ENCODE results near the gene ZNF670.

ZNF670 gene

DNA sequence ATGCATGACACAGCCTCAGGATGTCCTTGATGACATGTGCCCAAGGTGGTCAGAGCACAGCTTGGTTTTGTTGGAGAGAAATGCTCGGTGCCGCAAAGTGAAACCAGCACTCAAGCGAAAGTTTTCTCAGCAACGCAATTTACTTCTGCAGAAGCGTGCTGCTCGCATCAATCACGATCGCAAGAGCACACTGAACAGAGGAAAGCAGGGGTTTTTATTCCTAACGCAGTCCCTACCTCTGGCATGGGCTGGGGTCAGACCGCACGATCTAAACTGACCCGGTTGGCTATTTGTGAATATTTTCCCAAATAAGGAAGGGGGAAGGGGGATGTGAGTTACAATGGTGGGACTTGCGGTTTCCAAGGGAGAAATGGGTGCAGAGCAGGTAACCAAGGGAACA lies 26.4 kb upstream of the ZNF670 start:
- no peak for DNase-seq (ENCODE audit: low read depth in 1 of 2, low spot score in 1 of 2)

DNA sequence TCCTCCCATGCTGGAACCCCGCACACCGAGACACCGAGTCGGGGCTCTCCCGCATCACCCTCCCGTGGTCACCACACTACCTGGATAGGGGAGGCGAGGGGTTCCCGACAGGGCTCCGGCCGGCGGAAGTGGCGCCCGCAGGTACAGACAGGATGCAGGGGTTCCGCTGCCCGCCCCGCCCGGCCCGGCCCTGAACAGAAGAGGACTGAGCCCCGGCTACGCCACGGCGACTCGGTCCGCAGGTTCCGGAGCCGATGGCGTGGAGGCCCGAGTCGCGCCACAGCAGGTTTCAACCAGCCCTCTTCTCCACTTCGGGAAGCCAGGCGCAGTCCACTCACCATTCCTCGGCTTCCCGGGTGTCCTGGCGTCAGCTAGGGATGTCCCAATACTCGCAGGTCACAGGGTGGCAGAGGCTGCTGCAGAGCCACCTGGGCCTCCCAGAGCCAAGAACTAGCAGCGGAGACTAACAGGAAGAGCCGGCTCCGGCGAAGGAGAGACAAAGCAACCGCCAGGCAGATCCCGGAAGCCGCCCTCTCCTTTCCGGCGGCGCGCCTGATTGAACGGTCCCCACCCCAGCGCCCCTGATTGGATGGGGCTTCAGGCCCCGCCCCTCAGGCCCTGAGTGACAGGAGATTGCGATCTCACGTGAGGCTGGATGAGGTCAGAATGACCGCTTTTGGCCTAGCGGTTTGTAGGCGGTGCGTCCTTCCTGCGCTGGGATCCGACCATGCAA lies 25.4 kb upstream of the ZNF670 start, which contains the start of gene ZNF669:
TSS of gene ZNF669 (minus strand) at position 498 of the 733 bp plus-strand sequence. CDS start at position 341, 157 bp downstream.
- peak; percentile 77 to 84 for DNase-seq (ENCODE audit: low read depth in 1 of 2, low spot score in 1 of 2)

DNA sequence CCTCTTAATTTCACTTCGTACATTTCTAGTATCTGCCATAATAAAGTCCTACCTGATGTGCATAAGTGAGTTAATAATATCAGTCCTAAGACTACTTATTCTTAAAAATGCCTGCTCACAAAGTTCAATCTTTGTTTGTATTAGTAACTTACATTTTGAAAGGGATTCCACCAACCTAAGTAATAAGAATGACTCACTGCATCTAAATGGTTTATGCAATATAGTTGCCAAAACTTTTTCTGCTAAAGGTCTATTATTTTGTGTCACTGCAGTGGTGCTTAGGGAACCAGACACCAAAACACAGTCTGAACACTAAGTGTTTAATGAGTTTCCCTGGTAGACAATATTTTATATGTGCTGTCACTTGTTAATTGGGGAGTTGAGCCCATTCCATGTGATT lies 23.8 kb upstream of the ZNF670 start:
- DNase-seq (ENCODE audit: low read depth in 1 of 2, low spot score in 1 of 2): no peak

DNA sequence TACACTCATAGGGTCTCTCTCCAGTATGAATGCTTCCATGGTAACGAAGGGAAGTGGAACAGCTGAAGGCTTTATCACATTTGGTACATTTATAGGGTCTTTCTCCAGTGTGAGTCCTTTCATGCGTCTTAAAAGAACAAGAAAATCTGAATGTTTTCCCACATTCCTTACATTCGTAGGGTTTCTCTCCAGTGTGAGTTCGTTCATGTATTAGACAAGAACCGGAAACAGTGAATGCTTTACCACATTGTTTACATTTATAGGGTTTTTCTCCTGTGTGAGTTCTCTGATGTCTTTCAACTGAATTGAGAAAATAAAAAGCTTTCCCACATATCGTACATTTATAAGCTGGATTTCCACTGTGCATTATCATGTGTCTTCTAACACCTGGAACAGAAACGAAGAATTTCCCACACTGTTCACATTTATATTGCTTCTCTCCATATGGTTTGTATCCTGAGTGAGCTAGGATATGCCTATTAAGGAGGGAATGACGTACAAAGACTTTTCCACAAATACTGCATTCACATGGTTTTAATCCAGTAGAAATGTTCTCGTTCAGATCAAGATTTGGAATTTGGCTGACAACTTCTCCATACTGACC lies 22.2 kb upstream of the ZNF670 start:
- no peak for DNase-seq (ENCODE audit: low read depth in 1 of 2, low spot score in 1 of 2)

DNA sequence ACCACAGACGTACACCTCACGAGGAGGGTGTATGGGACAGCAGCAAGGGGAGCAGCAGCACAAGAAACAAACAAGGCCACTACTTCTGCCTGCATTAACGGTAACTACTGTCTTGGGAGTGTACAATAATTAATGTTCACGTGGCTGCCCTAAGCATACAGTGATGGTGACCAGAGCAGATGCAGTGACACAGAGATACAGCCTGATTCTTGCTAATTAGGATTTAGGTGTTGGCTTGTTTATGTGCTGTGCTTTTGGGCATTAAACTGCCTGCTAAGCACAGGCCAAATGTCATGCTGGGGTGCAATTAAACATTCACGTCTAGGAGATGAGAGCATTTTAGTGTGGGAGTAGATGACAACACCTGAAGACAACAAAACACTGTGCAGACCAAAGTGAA lies 18.3 kb upstream of the ZNF670 start:
- DNase-seq (ENCODE audit: low read depth in 1 of 2, low spot score in 1 of 2): no peak

DNA sequence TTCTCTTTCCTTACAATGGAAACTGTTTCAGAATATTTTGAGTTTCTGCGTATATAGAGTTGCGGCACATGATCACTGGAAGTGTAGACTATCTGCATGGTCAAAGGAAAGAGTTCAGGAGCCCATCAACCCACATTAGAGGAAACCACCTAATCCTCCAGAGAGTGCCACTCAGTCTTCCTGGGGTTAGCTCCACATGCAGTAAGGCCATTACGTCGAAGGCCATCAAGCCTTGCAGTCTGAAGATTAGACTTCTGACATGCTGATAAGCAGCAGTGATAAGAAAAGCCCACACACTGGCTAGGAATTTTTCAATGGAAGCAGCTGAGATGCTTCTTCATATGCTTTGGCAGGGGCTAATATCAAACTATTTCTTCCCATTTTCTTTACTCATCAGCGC lies 17.9 kb upstream of the ZNF670 start:
- no peak for DNase-seq (ENCODE audit: low read depth in 1 of 2, low spot score in 1 of 2)

DNA sequence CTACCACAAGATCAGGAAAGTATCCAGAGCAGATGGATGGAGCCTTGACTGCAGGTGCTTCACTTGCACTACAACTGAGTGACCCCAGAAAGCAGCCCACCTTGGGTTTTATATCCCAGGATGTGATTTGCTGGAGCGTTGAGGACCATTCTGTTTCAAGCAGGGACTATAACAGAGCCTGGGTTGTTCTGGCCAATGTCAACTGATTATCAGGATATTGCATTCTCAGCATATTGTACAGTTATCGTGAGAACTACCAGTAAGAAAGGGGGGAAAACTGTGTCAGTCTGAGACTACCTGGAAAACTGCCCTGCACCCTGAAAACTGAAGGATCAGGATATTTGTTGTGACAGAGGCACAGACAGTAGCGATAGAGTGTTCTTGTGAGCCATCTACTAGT lies 17.5 kb upstream of the ZNF670 start:
- no peak for DNase-seq (ENCODE audit: low read depth in 1 of 2, low spot score in 1 of 2)

DNA sequence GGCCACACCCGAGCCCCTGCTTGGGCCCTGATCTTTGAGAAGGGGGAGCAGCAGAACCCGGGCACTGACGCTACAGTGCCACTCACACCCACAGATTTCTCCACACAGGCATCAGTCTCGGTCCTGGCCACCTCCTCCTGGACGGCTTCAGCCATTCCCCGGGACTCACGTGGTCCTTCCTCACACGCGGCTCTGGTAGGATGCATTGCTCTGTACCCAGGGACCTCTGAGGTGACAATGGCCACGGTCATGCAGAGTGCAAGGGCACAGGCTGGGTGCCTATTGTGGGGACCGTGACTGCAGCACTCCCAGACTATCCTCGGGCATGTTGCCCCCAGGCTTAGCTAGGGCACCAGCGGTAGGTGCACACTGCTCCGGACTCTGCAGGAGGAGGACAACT lies 11.8 kb upstream of the ZNF670 start:
- no peak for DNase-seq (ENCODE audit: low read depth in 1 of 2, low spot score in 1 of 2)

DNA sequence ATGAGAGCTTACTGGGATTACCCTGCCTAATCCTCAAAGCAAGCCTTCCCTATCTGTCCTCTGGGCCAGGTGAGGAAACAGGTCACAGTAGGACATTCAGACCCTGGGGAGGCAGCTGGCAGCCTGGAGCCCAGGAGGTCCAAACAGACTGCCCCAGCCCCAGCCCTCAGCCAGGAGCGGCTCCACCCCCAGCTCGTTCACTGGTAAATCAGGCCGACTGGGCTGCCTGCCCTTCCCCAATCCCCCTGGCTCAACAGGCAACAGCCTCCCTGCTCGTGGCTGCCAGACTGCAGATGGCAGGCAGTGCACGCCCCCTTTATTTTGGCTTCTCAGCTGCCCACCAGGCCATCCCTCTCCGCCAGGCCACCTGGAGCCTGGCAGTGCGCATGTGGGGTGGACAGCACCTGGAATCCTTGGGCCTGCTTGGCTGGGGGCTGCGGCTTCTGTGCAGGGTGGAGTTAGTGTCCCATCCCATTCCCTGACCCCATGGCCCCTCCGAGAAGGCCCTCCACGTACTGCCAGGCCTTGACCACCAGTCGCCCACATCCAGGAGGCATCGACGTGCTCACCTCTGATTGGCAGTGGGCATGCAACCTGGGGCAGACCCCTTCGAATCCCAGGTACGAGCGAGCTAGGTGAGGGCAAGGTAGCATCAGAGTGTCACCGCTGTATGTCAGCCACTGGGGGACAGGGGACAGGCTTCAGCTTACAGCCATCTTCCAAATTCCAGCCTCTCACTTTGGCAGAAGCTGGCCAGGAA lies 11.2 kb upstream of the ZNF670 start:
- DNase-seq (ENCODE audit: low read depth in 1 of 2, low spot score in 1 of 2): no peak

DNA sequence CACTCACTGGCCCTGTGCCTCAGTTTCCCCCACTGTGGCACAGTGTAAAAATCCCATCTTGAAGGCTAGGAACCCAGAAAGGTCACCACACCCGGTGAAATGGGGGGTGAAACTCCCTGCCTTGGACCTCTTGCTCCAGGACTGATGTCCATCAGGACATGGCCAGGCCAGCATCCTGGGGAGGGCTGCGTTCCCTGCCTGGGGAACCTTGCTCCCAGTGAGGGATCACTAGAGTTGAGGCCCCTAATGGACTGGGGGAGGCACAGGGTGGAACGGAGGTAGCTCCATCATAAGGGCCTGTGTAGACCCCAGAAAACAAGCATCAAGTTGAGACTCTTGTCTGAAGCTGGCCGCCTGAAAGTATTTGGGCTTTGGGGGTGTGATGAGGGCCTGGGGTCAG lies 10.4 kb upstream of the ZNF670 start:
- no peak for DNase-seq (ENCODE audit: low read depth in 1 of 2, low spot score in 1 of 2)

DNA sequence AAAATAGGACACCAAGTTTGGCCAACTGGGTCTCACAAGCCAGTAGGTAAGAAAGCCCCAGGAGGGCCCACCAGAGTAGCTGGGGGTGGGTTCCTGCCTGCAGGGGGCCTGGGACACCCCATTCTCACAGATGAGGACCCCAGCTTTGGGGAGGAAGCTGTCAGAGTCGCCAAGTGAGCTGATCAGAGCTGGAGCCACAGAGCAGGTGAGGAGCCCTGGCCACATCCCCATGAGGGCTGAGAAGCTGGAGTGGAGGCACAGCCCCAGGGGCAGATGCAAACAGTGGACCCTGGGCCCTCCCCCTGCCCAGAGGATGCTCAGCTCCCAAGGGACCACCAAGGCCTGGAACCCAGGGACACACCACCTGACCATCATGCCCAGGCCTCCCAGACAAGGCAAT lies 8.6 kb upstream of the ZNF670 start:
- no peak for DNase-seq (ENCODE audit: low read depth in 1 of 2, low spot score in 1 of 2)

DNA sequence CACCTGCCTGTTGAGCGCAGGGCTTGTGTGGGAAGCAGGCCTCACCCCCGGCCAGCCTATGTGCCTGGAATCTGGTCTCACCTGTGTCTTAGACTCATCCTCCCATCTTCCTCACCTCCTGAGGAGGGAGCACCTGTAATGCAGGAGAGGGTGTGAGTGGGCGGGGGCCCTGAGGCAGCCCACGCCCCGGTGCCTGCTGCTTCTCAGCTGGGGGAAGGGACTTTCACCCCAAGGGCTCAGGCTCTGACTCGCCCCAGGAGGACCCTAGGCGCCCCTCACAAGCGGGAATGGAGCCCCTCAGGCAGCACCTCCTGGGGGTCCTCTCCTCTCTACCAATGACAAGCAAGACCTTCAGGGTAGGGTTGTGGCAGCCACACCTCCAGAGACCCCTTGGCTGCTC lies 6.7 kb upstream of the ZNF670 start:
- no peak for DNase-seq (ENCODE audit: low read depth in 1 of 2, low spot score in 1 of 2)

DNA sequence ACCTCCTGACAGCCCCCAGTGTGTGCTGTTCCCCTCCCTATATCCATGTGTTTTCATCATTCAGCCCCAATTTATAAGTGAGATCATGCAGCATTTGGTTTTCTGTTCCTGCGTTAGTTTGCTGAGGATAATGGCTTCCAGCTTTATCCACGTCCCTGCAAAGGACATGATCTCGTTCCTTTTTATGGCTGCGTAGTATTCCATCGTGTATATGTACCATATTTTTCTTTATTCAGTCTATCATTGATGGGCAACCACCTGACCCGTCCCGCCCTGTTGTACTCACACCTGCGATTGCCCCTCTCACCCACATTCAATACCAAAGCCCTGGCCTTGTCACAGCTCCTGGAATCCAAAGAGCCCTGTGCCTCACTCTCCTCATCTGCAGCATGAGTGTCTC lies 6.2 kb upstream of the ZNF670 start:
- no peak for DNase-seq (ENCODE audit: low read depth in 1 of 2, low spot score in 1 of 2)

DNA sequence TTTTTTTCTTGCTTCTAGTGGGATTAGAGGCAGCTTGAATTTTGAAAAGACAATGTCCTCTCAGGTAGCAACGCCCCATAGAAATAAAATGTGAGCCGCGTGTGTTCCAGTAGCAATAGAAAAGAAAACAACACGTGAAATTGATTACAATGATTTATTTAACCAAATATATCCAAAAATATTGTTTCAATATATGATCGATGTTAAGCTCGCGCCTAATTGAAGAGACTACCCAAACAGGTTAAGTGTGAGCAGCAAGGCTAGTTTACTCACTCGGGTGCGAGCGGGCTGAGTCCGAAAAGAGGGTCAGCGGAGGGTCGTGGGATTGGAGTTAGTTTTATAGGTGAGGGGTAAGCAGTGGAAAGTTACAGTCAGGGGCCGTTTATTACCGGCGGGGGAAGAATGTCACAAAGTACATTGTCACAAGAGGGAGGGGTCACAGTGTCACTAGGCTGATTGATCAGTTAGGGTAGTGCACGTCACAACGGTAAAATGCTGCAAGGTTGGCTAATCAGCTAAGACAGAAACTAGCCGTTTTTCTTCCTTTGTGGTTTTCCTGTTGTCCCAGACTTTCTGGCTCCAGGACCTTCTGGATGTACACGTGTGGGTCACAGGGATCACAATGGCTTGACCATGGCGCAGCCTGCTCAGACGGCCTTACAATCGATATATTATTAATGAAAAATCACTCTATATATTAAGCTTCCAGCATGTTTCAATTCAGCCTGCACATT lies 697 bp upstream of the ZNF670 start:
- DNase-seq (ENCODE audit: low read depth in 1 of 2, low spot score in 1 of 2): no peak

DNA sequence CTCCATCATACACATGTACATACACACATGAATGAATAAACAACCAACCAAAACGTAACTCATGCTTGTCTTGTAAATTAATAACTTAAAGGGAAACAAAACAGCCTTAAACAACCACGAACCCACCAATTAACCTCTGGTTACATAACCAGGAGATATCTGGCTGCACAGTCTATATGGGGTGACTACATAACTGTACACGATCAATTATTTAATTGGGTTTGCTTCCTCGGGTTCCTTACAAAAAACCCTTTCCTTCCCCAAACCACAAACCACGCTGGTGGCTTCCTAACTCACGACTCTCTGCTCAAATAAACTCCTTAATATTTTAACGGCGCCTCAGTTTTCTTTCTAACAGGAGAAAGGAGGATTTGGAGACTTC lies 744 bp downstream of the ZNF670 start:
- no peak for DNase-seq (ENCODE audit: low read depth in 1 of 2, low spot score in 1 of 2)

DNA sequence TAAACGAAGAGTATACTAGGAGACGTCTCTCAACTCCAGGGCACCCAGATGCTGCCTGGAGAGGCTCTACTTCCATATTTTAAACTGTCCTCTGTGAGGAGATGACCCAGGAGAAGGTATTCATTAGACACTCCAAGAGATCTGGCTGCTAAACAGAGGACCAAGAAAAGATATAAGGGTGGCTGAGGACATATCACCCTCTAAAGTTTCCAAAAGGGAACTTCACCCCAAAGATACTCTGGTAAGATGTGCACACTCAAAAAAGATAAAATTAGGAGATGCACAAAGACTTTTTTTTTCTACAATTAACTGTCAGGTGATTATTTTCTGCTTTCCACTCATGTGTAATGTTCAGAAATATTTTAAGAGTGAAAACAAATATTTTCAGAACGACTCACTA lies 1.4 kb downstream of the ZNF670 start:
- DNase-seq (ENCODE audit: low read depth in 1 of 2, low spot score in 1 of 2): no peak

DNA sequence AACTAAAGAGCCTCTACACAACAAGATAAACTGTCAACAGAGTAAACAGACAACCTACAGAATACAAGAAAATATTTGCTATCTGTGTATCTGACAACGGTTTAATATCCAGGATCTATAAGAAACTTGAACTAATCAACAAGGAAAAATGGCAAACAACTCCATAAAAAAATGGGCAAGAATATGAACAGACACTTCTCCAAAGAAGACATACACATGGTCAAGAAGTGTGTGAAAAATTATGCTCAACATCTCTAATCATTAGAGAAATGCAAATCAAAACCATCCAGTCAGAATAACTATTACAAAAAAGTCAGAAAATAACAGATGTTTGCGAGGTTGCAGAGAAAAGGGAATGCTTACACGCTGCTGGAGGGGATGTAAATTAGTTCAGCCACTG lies 8.0 kb downstream of the ZNF670 start:
- no peak for DNase-seq (ENCODE audit: low read depth in 1 of 2, low spot score in 1 of 2)

DNA sequence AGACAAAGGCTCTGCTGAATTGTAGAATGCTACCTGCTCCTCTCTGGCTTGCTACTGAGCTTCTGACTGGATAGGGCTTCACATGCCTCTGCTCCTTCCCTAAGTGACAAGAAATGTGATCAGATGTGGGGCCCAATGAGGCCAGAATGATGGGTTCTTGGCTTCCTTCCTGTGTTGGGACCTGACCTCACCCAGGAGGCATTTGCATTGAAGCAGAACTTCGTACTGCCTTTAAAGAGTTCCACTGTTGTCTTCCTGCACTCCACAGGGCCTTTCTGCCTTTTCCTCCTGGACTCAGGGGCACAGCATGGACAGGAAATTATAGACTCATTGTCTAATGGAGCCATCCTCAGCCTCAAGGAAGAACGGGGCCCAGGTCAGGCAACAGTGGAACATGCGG lies 14.3 kb downstream of the ZNF670 start:
- no peak for DNase-seq (ENCODE audit: low read depth in 1 of 2, low spot score in 1 of 2)

DNA sequence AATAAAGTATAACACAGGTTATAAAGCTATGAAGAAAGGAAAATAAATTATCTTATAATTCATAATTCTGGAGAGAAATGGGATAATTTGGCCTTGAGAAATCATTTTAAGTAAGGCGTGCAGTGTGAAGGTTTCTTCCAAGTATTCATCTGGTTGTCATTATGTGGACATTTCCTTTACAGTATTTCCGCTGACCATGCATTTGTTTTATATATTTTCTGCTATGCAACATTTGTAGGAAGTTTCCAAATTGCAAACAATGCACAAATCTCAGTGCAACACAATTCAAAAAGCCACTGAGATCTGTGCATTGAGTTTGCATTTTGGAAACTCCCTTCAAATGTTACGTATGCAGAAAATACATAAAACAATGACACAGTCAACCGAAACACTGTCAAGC lies 17.8 kb downstream of the ZNF670 start:
- DNase-seq (ENCODE audit: low read depth in 1 of 2, low spot score in 1 of 2): no peak

DNA sequence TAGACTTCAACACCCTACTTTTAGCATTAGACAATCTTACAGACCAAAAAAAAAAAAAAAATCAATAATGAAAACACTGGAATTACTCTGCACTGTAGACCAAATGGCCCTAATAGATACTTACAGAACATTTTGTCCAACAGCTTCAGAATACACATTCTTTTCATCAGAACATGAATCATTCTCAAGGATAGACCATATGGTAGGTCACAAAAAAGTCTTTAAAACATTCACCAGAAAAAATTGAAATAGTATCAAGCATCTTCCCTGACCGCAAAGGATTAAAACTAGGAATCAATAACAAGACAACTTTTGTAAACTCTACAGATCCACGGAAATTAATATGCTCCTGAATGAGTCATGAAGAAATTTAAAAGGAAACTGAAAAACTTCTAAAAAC lies 22.5 kb downstream of the ZNF670 start:
- no peak for DNase-seq (ENCODE audit: low read depth in 1 of 2, low spot score in 1 of 2)

DNA sequence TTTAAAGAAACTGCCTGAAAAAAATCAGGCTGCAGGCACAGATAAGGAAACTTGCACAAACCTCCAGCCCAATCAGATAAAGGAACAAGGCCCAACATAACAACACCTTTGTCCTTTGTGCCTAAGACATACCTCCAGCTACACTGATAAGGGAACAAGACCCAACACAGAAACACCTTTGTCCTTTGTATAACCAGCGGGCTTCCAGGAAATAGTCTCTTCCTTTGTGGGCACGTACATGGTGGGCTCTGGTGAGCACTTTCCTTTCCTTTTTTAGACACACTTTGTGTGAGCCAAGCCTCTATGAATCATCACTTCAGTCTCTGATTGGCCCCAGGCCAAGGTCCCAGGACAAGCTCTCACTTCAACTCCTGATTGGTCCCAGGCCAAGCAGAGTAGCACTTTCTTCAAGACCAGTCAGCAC lies 23.6 kb downstream of the ZNF670 start:
- DNase-seq (ENCODE audit: low read depth in 1 of 2, low spot score in 1 of 2): no peak

DNA sequence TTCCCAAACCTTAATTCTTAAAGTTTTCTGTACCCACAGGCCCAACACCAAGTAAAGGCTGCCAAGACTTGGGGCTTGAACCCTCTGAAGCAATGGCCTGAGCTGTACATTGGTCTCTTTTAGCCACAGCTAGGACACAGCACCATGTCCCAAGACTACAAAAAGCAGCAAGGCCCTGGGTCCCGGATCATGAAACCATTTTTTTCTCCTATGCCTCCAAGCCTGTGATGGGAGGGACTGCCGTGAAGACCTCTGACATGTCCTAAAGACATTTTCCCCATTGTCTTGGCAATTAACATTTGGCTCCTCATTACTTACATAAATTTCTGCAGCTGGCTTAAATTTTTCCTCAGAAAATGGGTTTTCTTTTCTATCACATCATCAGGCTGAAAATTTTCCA lies 30.9 kb downstream of the ZNF670 start:
- no peak for DNase-seq (ENCODE audit: low read depth in 1 of 2, low spot score in 1 of 2)
